Measurements from ENCODE around the gene LRRTM2.
"Not testable (repeated sequence)": the region's sequence is repeated elsewhere in the genome, so short reads cannot be mapped to it uniquely, and the experiment has no call there.

Gene LRRTM2, protein sequence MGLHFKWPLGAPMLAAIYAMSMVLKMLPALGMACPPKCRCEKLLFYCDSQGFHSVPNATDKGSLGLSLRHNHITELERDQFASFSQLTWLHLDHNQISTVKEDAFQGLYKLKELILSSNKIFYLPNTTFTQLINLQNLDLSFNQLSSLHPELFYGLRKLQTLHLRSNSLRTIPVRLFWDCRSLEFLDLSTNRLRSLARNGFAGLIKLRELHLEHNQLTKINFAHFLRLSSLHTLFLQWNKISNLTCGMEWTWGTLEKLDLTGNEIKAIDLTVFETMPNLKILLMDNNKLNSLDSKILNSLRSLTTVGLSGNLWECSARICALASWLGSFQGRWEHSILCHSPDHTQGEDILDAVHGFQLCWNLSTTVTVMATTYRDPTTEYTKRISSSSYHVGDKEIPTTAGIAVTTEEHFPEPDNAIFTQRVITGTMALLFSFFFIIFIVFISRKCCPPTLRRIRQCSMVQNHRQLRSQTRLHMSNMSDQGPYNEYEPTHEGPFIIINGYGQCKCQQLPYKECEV

DNA sequence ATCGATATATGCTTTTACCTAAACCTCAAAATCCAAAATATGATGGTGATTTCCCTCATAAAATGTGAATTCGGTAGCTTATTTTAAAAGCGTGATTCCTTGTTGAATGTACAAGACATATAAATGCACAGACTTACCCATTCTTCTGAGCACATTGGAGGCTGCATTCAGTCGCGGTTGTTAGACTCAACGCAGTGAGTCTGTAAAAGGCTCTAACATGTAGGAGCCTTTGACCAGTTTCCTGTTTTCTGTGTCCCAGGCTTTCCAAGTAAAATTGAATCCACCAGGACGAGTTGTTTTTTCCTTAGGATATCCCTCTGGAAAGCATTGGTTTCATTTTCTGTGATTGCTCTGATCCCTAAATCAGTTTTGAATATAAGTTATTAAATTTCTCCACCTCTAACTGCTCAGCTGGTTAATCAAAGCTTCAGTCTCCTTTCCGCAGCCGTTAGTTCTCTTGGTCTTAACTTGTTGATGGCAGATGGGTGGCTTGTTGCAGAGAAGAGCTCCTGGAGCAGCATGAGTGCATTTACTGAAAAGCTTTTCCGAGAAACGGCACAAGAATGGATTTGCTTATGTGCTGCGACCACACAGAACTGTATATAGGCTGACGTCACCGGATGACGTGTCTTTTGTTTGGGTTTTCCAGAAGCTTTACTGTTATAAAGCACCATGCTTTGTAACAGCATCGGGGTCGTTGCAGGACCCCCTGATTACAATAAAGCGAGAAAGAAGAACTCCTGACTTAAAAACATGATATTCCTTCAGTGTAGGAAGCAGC, at the start of gene LRRTM2:
Gene LRRTM2 (minus strand): TSS at position 565 of the 781 bp plus-strand sequence. CDS start 424 bp downstream, at position 141.
- no peak for FAIRE-seq

DNA sequence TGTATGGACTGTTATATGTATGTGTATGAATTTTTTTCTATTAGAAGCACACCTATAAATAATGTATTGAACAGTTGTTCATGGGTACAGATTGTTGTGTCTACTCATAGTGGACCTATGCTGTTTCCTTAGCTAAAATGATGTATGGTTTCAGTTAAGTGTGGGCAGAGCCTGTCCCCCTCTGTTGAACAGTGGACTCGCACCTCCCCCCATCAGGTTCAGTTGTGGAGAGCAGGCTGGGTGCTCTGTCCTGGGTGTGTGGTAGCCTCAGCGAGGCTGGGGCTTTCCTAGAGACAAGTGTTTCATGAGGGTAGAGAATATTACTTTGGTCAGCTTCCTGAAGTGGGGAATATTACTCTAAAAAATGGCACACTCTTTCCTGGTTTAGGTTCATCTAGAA, 47.4 kb upstream of the LRRTM2 start:
- FAIRE-seq = no peak

DNA sequence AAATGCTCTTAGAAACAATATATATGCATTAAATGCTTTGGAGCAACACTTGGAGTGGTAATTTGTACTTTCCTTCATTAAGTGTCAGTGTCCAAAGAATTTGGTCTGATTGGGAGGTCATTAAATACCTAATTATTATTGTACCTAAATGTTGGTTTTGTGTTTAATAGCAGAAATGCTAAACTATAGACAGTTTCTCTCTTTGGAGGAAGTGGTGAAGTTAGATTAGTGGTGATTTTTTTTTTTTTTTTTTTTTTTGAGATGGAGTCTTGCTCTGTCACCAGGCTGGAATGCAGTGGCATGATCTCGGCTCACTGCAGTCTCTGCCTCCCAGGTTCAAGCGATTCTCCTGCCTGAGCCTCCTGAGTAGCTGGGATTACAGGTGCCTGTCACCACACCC, 46.2 kb upstream of the LRRTM2 start:
- not testable (repeated sequence) for FAIRE-seq

DNA sequence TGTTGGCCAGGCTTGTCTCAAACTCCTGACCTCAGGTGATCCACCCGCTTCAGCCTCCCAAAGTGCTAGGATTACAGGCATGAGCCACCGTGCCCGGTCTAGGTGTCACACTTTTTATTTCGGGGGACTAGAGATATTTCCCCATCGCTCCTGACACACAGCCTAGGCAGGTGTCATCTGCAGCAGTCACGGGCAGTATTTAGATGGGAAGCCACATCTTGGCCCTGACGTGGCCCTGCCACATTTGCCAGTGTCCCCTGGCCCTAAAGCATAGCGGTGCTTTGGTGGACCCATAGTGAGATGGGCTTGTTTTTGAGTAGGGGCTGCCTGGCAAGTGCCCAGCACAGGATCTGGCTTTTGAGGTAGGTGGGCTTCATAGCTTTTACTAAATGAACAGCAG, 45.0 kb upstream of the LRRTM2 start:
- no peak for FAIRE-seq

DNA sequence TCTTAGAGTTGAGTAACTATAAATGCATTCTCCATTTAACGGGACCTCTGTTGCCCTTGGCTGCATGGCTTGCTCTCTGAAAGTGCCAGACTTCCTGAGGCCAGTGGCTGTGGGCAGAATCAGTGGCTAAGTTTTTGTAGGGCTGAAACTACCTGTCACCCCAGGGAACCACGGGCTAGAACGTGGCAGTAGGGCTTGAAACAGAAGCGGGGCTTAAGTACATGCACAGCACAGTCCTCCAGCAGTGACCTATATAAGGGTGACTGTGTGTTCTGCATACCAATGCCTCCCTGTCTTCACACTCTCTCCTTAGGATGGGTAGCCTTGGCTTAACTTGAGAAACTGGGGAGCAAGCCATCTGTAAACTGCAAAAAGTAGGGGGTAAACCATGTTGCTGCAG, 43.6 kb upstream of the LRRTM2 start:
- no peak for FAIRE-seq

DNA sequence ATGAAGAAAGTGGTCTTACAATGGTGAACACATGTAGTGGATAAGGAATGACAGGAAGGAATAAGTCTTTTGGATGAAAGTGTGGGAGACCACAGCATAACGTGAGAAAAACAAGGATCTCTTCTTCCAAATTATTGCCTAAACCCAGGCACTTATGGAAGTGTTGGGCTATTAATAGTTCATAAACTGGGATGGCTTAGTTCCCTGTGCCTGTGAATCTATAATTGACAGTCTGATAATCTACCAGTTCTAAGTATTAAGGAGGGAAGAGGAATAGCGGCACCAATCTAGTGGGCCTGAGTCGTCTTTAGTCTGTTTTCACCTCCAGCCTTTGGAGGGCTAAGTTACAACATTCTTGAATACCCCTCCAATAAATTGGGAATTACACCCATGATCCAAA, 39.2 kb upstream of the LRRTM2 start:
- FAIRE-seq = no peak

DNA sequence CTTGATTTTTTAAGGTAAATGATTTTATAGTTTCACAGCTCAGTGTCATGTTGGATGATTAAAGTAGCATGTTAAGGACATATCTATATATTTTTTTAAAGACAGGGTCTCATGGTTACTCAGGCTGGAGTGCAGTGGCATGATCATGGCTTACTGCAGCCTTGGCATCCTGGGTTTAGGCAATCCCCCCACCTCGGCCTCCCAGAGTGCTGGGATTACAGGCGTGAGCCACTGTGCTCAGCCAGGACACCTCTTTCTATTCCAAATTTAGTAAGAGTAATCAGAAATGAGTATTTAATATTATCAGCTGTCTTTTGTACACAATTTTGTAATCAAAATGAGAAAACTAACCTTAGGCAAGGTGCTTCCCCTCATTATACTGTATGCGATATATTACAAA, 38.6 kb upstream of the LRRTM2 start:
- no peak for FAIRE-seq

DNA sequence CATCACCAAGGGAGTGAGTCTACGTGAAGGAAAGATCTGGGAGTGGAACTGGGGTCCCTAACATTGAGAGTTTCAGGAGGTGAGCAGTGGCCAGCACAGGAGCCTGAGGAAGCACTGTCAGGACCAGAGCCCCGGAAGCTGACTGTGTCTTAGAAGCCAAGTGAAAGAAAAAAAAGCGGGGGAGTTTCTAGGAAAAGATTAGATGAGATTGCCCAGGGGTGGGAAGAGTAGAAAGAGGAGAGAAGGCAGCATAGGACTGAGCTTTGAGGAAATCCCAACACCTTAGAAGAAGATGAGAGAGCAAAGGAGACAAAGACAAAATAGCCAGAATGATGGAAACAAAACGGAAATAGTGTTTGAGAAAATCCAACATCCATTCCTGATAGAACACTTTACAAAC, 37.0 kb upstream of the LRRTM2 start:
- FAIRE-seq = no peak

DNA sequence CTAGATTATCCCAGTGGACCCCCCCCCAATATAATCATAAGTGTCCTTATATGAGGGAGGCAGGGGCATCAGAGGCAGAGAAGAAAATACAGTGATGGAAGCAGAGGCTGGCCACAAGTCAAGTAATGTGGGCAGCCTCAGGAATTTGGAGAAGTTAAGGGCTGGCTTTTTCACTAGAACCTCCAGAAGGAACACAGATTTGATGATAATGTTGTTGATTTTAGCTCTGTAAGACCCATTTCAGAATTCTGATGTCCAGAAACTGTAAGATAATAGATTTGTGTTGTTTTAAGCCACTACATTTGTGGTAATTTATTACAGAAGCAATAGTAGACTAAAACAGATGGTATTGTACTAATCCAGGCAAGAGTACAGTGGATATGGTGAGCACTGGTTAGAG, 36.3 kb upstream of the LRRTM2 start:
- FAIRE-seq = no peak

DNA sequence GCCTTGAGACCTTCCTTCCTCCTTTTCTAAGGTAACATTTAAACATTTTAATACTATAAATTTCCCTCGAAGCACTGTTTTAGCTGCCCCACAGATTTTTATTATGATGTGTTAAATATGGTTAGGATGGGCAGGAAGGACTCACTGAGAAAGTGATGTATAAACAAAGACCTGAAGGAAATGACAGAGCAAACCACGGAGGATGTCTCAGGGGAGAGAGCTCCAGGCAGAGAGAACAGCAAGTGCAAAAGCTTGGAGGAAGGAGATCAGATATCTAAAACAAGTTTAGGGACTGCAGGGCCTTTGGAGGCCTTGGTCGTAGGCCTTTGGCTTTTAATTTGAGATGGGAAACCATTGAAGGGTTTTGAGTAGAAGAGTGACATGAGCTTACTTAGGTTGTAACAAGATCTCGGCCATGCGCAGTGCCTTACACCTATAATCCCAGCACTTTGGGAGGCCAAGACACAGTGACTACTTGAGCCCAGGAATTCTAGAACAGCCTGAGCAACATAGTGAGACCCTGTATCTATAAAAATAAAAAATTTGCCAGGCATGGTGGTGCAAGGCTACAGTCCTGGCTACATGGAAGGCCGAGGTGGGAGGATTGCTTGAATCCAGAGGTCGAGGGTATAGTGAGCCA, 35.5 kb upstream of the LRRTM2 start:
- FAIRE-seq = no peak

DNA sequence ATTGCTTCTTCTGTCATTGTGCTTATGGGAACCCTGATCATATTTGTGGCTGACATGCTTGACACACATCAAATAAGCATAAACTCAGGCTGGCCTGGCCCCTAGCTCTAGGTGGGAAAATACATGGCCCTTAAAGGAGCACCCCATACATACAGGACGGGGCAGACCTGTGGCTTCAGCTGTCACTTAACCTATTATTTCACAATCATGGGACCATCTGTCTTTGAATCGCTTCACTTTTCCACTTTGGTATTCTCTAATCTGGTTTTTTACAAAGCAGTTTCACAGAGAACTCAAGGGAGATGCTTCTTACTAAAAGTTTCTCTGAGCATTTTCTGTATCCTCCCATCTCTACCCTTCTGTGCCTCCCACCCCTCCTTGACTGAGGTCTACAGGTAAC, 34.6 kb upstream of the LRRTM2 start:
- no peak for FAIRE-seq

DNA sequence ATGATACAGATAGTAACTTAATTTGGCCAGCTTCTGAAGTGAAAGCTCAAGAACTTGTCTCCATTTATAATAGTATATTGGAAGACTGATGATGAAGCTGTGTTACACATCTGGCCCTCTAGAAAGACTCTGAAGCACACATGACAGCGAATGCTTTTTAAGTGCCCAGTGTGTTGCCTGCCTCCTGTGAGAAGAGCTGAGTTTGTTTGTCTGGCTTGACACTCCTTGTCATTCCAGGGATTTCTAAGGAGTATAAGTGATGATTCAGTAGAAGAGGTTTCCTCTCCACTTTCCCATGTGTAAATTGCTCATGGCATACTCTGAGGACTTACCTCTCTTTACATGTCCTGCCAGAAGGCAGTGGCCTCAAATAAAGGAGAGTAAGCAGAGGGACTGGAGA, 30.4 kb upstream of the LRRTM2 start:
- no peak for FAIRE-seq

DNA sequence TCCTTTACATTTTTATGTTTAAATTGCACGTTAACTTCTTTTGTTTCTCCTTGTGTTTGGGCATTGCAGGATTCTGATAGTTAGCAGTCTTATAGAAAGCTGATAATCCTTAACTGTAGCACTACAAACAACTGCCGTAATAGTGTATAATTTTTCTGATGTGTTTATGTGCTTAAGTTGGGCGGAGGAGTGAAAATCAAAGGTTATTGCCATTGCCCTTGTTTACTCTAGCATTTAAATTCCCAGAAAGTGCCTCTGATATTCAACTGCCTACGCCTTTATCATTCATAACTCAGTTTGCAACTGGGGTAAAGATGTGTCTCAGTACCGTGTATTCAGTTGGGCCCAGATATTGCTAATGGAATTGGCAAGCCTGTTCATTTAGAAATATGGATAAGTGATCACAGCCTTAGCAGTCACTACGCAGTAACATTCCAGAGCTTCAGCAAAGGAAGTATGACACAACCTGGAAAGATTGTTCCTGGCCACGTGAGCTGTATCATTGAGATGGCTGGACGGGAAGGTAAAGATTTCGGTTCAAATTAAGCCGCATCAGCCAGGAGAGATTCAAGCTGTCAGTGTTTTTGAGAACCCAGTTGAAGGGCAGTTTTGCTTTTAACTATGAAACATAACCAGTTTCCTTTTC, 28.1 kb upstream of the LRRTM2 start:
- FAIRE-seq = no peak

DNA sequence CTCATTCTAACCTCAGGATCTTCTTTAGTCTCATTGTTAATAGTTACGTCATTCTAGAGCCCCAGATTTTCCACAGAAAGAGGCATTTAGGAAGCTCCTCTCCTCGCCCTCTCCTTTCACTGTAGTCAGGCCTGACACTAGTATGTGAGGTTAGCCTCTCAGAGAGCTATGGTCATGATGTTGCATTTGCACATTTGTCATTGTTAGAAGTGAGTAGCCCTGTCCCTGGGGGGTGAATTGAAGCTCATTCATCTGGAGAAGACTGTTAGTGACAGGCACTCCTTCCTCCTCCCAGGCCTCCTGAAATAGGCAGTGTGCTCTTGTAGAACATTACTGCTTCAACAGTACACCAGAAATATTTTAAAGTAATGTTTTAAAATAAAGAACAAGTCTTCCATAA, 26.6 kb upstream of the LRRTM2 start:
- FAIRE-seq = no peak

DNA sequence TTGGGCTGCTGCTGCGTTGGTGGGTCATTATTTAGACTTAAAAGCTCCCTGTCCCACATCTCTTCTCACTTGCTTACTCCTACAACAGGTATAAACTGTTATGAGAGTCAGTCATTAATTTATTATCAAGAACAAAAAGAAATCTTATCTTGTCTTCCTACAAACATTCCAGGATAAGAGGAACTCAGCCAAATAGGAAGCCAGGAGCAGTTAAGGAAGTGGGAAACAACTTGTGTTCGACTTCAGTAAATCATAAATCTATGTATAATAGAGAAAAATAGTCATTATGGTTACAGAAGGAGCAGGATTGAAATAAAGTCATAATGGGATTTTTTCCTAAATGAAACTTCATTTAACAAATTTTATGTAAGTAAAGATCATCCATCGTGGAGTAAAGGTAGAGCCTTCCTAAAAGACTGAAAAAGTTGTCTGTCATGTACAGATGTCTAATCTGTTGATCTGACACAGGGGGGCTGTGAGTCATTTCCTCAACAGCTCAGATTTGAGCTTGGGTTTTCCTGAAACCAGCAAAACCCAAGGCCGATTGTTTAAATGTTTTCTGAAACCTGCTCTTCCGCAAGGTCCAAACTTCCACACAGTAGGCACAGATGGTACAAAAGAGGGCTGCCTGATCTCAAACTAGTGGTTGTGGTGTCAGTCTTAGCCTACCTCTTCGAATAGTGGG, 25.3 kb upstream of the LRRTM2 start:
- FAIRE-seq = no peak

DNA sequence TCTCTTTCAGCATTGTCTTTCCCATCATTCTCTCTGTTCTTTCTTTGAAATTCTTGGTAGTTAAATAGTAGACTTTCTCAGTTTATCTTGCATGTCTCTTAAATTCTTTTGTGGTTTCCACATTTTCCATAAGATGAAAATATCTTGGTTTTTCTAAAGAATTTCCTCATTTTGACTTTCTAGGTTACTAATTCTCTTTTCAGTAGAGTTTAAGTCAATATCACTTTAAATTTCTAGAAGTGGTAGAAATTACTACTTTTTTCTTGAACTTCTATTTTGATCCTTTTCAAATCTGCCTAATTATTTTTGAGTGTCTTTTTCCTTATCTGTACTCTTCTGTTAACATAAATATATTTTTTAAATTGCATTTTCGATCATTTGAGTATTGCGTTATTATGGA, 23.6 kb upstream of the LRRTM2 start:
- no peak for FAIRE-seq

DNA sequence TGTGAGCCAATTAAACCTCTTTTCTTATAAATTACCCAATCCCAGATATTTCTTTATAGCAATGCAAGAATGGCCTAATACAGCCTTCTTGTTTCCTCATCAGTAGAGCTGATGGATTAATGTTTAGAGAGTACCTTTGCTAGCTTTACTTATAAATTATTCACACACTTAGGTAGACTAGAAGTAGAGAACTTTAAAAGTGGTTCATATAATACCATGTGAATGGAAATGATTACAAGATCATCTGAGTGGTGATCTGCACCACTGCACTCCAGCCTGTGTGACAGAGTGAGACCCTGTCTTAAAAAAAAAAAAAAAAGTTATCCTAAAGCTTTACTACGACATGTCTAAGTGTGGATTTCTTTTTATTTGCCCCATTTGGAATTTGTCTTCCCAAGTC, 23.2 kb upstream of the LRRTM2 start:
- no peak for FAIRE-seq

DNA sequence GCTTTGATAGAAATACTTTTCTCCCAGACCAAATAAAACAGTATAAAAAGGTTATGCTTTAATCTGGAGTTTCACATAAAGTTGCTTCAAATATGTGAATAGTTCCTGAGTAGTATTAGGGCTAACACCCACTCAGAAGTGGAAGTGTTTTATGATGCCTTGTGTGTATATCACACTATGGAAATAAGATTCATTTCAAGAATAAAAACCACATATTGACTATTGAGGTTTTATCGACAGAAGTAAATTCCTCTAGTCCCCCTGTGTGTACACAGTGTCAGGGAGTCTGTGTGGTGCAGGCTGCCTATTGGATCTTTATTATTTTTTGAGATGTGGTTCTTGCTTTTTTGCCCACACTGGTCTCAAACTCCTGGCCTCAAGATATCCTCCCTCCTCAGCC, 20.8 kb upstream of the LRRTM2 start:
- no peak for FAIRE-seq

DNA sequence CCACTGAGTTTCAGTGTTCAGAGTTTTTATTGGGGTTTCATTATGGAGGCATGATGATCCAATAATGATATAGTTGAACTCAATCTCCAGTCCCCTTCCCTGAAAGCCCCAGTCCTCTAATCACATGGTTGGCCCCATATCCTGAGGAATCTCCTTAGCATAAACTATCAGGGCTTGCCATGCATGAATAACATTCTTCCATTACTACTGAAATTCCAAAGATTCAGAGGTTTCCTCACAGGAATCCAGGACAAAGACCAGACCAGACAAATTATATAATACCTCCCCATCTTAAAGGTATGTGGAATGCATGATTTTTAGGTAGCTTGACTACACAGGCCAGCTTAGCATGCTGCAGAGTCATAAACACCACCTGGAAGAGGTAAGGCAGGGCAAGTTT, 15.5 kb upstream of the LRRTM2 start:
- FAIRE-seq = no peak

DNA sequence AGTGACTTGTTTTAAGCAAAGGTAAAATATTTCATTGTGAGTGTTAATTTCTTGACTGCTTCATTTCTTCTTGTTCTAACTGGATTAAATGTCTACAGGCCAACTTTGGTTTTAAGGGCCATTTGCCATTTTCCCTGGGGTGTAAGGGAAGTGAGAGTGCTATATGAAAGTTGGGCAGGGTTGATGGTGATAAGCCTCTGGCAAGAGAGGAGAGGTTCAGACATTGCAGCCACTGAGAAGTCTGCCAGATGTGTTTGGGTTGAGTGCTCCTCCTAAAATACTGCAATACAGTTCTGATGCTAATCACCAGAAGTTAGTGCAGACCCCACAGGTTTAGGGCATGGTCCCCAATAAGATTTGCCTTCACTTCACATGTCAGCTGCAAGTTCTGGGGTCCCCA, 14.9 kb upstream of the LRRTM2 start:
- no peak for FAIRE-seq

DNA sequence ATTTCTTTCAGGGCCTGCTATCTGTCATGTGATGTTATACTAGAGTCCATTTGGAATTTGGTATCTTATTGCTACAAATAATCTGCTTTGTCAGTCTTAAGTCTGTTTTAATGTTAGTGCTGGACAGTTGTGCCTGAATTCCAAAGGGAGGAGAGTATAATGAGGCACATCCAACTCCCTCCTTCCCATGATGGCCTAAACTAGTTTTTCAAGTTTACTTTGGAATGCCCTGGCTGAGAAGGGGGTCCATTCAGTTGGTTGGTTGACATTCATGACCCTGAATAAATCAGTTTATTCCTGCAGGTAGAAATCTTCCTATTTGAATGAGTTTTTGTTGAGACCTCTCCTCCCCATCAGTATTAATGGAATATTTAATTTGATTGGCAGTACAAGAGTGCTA, 9.4 kb upstream of the LRRTM2 start:
- no peak for FAIRE-seq

DNA sequence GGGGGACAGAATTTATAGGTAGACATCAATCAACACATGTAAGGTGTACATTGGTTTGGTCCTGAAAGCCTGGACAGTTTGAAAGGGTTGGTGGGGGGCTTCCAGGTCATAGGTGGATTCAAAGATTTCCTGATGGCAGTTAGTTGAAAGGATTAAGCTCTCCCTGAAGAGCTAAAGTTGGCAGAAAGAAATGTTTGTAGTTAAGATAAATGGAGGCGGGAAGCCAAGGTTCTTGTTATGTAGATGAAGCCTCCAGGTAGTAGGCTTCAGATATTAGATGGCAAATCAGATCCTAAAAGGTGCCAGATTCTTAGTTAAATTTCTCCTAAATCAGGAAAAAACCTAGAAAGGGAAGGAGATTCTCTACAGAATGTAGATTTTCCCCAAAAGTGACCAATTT, 9.0 kb upstream of the LRRTM2 start:
- FAIRE-seq = no peak

DNA sequence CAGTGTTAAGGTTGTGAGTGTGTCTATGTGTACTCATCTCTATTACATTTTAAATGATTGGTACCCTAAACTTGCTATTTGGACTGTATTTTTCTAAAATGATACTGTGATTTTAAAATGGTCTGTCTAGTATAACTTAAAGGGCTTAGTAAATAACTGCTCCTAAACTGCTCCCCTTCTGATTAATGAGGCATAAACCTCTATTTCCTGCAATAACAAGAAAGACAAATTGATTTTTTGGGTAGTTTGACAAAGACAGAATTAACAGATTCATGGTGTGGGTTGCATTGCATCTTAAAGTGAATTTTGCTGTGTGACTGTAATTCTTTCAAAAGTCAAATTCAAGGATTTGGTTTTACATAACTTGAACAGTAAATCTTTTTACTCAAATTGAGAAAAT, 8.1 kb upstream of the LRRTM2 start:
- no peak for FAIRE-seq
